GM06990 (cell line): ENCODE measurements around the gene EPHB1.

Experiments used
- DNase-seq: peaks from one replicate; pipeline ENCODE4 v3.0.0-alpha.2; 2011; ENCODE audit not compliant: insufficient read length; ENCODE audit errors: extremely low read depth
- H3K27me3 ChIP-seq: replicated peaks from 2 replicates; pipeline ENCODE4 v1.6.0; 2011; ENCODE audit warnings: low read length; ENCODE audit not compliant: control insufficient read depth, insufficient read depth
- H3K36me3 ChIP-seq: 2 replicates; pipeline ENCODE4 v1.5.1; 2011; ENCODE audit warnings: low read length; ENCODE audit not compliant: control insufficient read depth, insufficient read depth
- H3K4me3 ChIP-seq: replicated peaks from 2 replicates; pipeline ENCODE4 v1.5.1; 2011; ENCODE audit warnings: low read depth, mild to moderate bottlenecking, control low read depth, low read length
- CTCF ChIP-seq: IDR thresholded peaks from 2 replicates; pipeline ENCODE4 v1.5.1; 2011; ENCODE audit warnings: low read length, control low read depth, mild to moderate bottlenecking, inconsistent platforms; ENCODE audit not compliant: insufficient read depth, poor library complexity, severe bottlenecking

Gene EPHB1

GRCh38 chr3:134928392-134928791 lies 133.3 kb downstream of the EPHB1 start:
- Histone ChIP-seq H3K4me3 (no peak overlapping the region), H3K27me3 (no peaks in the 10 kb centered on the region; the same call in 1 of the 2 replicates), H3K36me3 (no peaks in the 10 kb centered on the region)
- no peak for TF ChIP-seq CTCF
- no peak for DNase-seq

- Histone ChIP-seq H3K4me3 (no peak overlapping the region), H3K27me3 (no peaks in the 10 kb centered on the region; the same call in 1 of the 2 replicates), H3K36me3 (no peaks in the 10 kb centered on the region)
- DNase-seq = no peak
- TF ChIP-seq CTCF = no peak
Observed at GRCh38 chr3:134928819-134929218, 133.8 kb downstream of the EPHB1 start.

GRCh38 chr3:134929976-134930375 lies 134.9 kb downstream of the EPHB1 start:
- DNase-seq = no peak
- H3K36me3 ChIP-seq = no peaks in the 10 kb centered on the region
- no peak for TF ChIP-seq CTCF
- no peak overlapping the region for H3K4me3 ChIP-seq
- H3K27me3 ChIP-seq = no peaks in the 10 kb centered on the region; the same call in 1 of the 2 replicates

- DNase-seq = no peak
- TF ChIP-seq CTCF = no peak
- Histone ChIP-seq H3K27me3 (no peaks in the 10 kb centered on the region; the same call in 1 of the 2 replicates), H3K36me3 (no peaks in the 10 kb centered on the region), H3K4me3 (no peak overlapping the region)
Observed at GRCh38 chr3:134931045-134931785, 136.2 kb downstream of the EPHB1 start.

- no peak for DNase-seq
- no peaks in the 10 kb centered on the region for H3K36me3 ChIP-seq
- no peaks in the 10 kb centered on the region for H3K27me3 ChIP-seq
- TF ChIP-seq CTCF = no peak
- no peak overlapping the region for H3K4me3 ChIP-seq
Observed at GRCh38 chr3:134932035-134932434, 137.0 kb downstream of the EPHB1 start.
